ENCODE data around the gene DSG3.

GRCh38 chr18:31454066-31454708 is 6.6 kb downstream of the DSG3 start:
- no peak for TF ChIP-seq POLR2A (IDR thresholded peaks at IDR 0.05)
- no peak for TF ChIP-seq CTCF (IDR thresholded peaks at IDR 0.05)

Measured in adrenal gland (tissue), 5 donors.